GM23338 (cell line): ENCODE data around the gene APPL2. TPM values are rescaled to one million over a fixed set of nuclear protein-coding genes. Genes with fewer than 3 reads are reported as not detected.
A peak's percentile ranks its signal among the peaks of the same experiment; 100 is the strongest.

Experiments
- ATAC-seq: fragments of 200-7000 bp; cut with Tn5 transposase; 3 replicates; pipeline ENCODE4 v1.9.1; 2020
- DNase-seq: peaks from one replicate; pipeline ENCODE4 v3.0.0-alpha.2; 2015; ENCODE audit warnings: low spot score
- H2AFZ ChIP-seq: fragments of 200-600 bp; sonication (generic); 2 replicates; pipeline ENCODE4 v1.8.0; 2016; ENCODE audit warnings: antibody characterized with exemption, mild to moderate bottlenecking, moderate library complexity
- H3F3A ChIP-seq: fragments of 200-600 bp; sonication (generic); replicated peaks from 2 replicates; pipeline ENCODE4 v1.8.0; 2017; ENCODE audit warnings: antibody characterized with exemption, mixed run types, low read depth
- H3K27ac ChIP-seq: fragments of 200-600 bp; sonication (generic); 2 replicates; pipeline ENCODE4 v1.6.1; 2016; ENCODE audit warnings: low read depth
- H3K27me3 ChIP-seq: fragments of 200-600 bp; sonication (generic); 2 replicates; pipeline ENCODE4 v1.8.0; 2016; ENCODE audit warnings: mild to moderate bottlenecking, mixed run types, moderate library complexity; ENCODE audit not compliant: insufficient read depth
- H3K36me3 ChIP-seq: fragments of 200-600 bp; sonication (generic); 2 replicates; pipeline ENCODE4 v1.8.0; 2016; ENCODE audit warnings: mild to moderate bottlenecking; ENCODE audit not compliant: insufficient read depth
- H3K4me1 ChIP-seq: fragments of 200-600 bp; sonication (generic); 2 replicates; pipeline ENCODE4 v1.8.0; 2016; ENCODE audit warnings: mild to moderate bottlenecking, moderate library complexity; ENCODE audit not compliant: insufficient read depth
- H3K4me2 ChIP-seq: fragments of 200-600 bp; sonication (generic); 2 replicates; pipeline ENCODE4 v1.7.1; 2017; ENCODE audit warnings: mixed run types
- H3K4me3 ChIP-seq: fragments of 200-600 bp; sonication (generic); 2 replicates; pipeline ENCODE4 v1.6.1; 2016; ENCODE audit warnings: mixed run types
- H3K79me2 ChIP-seq: fragments of 200-600 bp; sonication (generic); replicated peaks from 2 replicates; pipeline ENCODE4 v1.8.0; 2017; ENCODE audit warnings: mild to moderate bottlenecking; ENCODE audit not compliant: insufficient read depth
- H3K9me2 ChIP-seq: fragments of 200-600 bp; sonication (generic); 2 replicates; pipeline ENCODE4 v1.8.0; 2017; ENCODE audit not compliant: insufficient read depth
- H4K20me1 ChIP-seq: fragments of 200-600 bp; sonication (generic); replicated peaks from 2 replicates; pipeline ENCODE4 v1.8.0; 2017; ENCODE audit warnings: mild to moderate bottlenecking; ENCODE audit not compliant: insufficient read depth
- H3K27ac Mint-ChIP-seq: 2 replicates; pipeline ENCODE4 v1.8.0; 2020; ENCODE audit warnings: inconsistent platforms, mild to moderate bottlenecking, moderate library complexity, mixed read lengths
- H3K27me3 Mint-ChIP-seq: 3 replicates; pipeline ENCODE4 v1.8.0; 2022; ENCODE audit warnings: low read depth, mild to moderate bottlenecking, moderate library complexity, mixed read lengths, inconsistent platforms; ENCODE audit not compliant: insufficient read depth, poor library complexity
- H3K36me3 Mint-ChIP-seq: 3 replicates; pipeline ENCODE4 v1.8.0; 2021; ENCODE audit warnings: low read depth, mild to moderate bottlenecking, inconsistent platforms, moderate library complexity, mixed read lengths
- H3K4me1 Mint-ChIP-seq: 3 replicates; pipeline ENCODE4 v1.8.0; 2020; ENCODE audit warnings: mild to moderate bottlenecking, inconsistent platforms, mixed read lengths
- H3K4me3 Mint-ChIP-seq: 3 replicates; pipeline ENCODE4 v1.8.0; 2021; ENCODE audit warnings: moderate library complexity, mild to moderate bottlenecking, inconsistent platforms, mixed read lengths
- H3K9me3 Mint-ChIP-seq: 3 replicates; pipeline ENCODE4 v1.8.0; 2020; ENCODE audit warnings: moderate library complexity, mild to moderate bottlenecking, inconsistent platforms, mixed read lengths
- CREB1 ChIP-seq: fragments of 250-450 bp; sonication (Bioruptor Pico); IDR thresholded peaks from 2 replicates; pipeline ENCODE4 v1.5.0; 2020; ENCODE audit warnings: low read depth, mild to moderate bottlenecking, moderate library complexity
- ETS1 ChIP-seq: IDR thresholded peaks from 2 replicates; pipeline ENCODE4 v1.6.1; 2016; ENCODE audit warnings: antibody characterized with exemption
- EZH2 ChIP-seq: fragments of 200-600 bp; sonication (generic); IDR thresholded peaks from one replicate; pipeline ENCODE4 v1.8.0; 2017; ENCODE audit warnings: antibody characterized with exemption, mild to moderate bottlenecking, low read depth; ENCODE audit not compliant: unreplicated experiment
- JUNB ChIP-seq: IDR thresholded peaks from one replicate; pipeline ENCODE4 v1.6.1; 2016; ENCODE audit warnings: antibody characterized with exemption; ENCODE audit not compliant: unreplicated experiment
- NANOG ChIP-seq: IDR thresholded peaks from 2 replicates; pipeline ENCODE4 v1.6.1; 2016; ENCODE audit warnings: antibody characterized with exemption, borderline replicate concordance
- STAT1 ChIP-seq: IDR thresholded peaks from one replicate; pipeline ENCODE4 v1.6.1; 2016; ENCODE audit warnings: antibody characterized with exemption; ENCODE audit not compliant: unreplicated experiment
- ZNF114 ChIP-seq: fragments of 250-450 bp; sonication (Bioruptor Pico); IDR thresholded peaks from 2 replicates; pipeline ENCODE4 v1.5.0; 2020; ENCODE audit warnings: mild to moderate bottlenecking, moderate library complexity
- ZNF331 ChIP-seq: fragments of 250-450 bp; sonication (Bioruptor Pico); IDR thresholded peaks from 2 replicates; pipeline ENCODE4 v1.5.0; 2020; ENCODE audit warnings: low read depth, mild to moderate bottlenecking, moderate library complexity
- ZNF462 ChIP-seq: fragments of 250-450 bp; sonication (Bioruptor Pico); IDR thresholded peaks from 2 replicates; pipeline ENCODE4 v1.5.0; 2020; ENCODE audit warnings: mild to moderate bottlenecking, moderate library complexity
- polyA plus RNA-seq: library from polyadenylated mRNA; unstranded; fragments of >200 nt; fragmentation: Nextera tagmentation; extraction: Ambion mirVana; gene quantifications from 2 replicates; pipeline ENCODE4 v1.2.1, GENCODE V29; 2016
- total RNA-seq: library from RNA; depleted of rRNA; stranded (reverse); fragments of >200 nt; shearing (Covaris generic); gene quantifications from 2 replicates; pipeline ENCODE4 v1.2.3, GENCODE V29; 2014

APPL2 gene
- total and polyA plus RNA-seq, 2 experiments from 2014 or later, result 9.3 to 17.4 TPM

- Mint-ChIP-seq H3K27ac (no peak overlapping the region), H3K4me3 (no peak overlapping the region), H3K9me3 (no peaks in the 10 kb centered on the region), H3K27me3 (peaks cover 2% of the 10 kb centered on the region), H3K36me3 (no peaks in the 10 kb centered on the region), H3K4me1 (peaks cover 6% of the 10 kb centered on the region)
- Histone ChIP-seq H3K27me3 (no peaks in the 10 kb centered on the region), H3F3A (no peaks in the 10 kb centered on the region), H3K4me3 (no peak overlapping the region), H3K4me1 (0 out of 2 replicates have a peak, but pooled peaks cover 3% of the 10 kb centered on the region), H3K36me3 (no peaks in the 10 kb centered on the region), H3K4me2 (no peak overlapping the region), H3K27ac (no peak overlapping the region), H4K20me1 (no peaks in the 10 kb centered on the region), H3K9me2 (no peaks in the 10 kb centered on the region), H2AFZ (peak overlapping the region; percentile 52; the same call in 1 of the 2 replicates), H3K79me2 (no peaks in the 10 kb centered on the region)
- ATAC-seq, result no peak
- no peak for TF ChIP-seq STAT1
- TF ChIP-seq ZNF114 (CRISPR knock-in tag), result no peak
- no peak for TF ChIP-seq JUNB
- TF ChIP-seq ETS1, result no peak
- TF ChIP-seq ZNF331, result no peak
- DNase-seq, result no peak
Observed at GRCh38 chr12:105280966-105281693, 45.2 kb upstream of the APPL2 start.

- no peak overlapping the region for H3K27ac ChIP-seq
- 0 out of 2 replicates have a peak, but pooled peaks cover 3% of the 10 kb centered on the region for H3K4me1 ChIP-seq
- no peaks in the 10 kb centered on the region for H4K20me1 ChIP-seq
- Mint-ChIP-seq H3K36me3 (no peaks in the 10 kb centered on the region), H3K27ac (no peak overlapping the region), H3K27me3 (peaks cover 2% of the 10 kb centered on the region), H3K9me3 (no peaks in the 10 kb centered on the region; the same call in 2 of the 3 replicates), H3K4me1 (peaks cover 6% of the 10 kb centered on the region), H3K4me3 (no peak overlapping the region)
- H3K79me2 ChIP-seq, result no peaks in the 10 kb centered on the region
- peak; percentile 91 for ATAC-seq
- peak; percentile 76 for DNase-seq
- H3F3A ChIP-seq, result no peaks in the 10 kb centered on the region
- no peak overlapping the region for H3K4me2 ChIP-seq
- H2AFZ ChIP-seq, result no peak overlapping the region
- H3K36me3 ChIP-seq, result no peaks in the 10 kb centered on the region
- H3K4me3 ChIP-seq, result no peak overlapping the region
- no peaks in the 10 kb centered on the region for H3K9me2 ChIP-seq
- no peaks in the 10 kb centered on the region for H3K27me3 ChIP-seq
- TF ChIP-seq ZNF462 (no peak), CREB1 (CRISPR knock-in tag) (no peak), ETS1 (no peak), EZH2 (no peak), NANOG (no peak)
Observed at GRCh38 chr12:105279460-105280056, 43.6 kb upstream of the APPL2 start.
